Measurements from ENCODE around the gene RAPGEF5. TPM values are rescaled to one million over a fixed set of nuclear protein-coding genes. Genes with fewer than 3 reads are reported as not detected.

RAPGEF5 gene
- total RNA-seq, 1 experiment from 2014 or later, result 16.4 TPM

GRCh38 chr7:22197376-22197775 lies 159.6 kb downstream of the RAPGEF5 start:
- Histone ChIP-seq H3K27ac (no peak overlapping the region), H2AFZ (no peak overlapping the region), H3K9me3 (ENCODE audit: insufficient read depth, low read depth) (no peaks in the 10 kb centered on the region), H3K9me2 (ENCODE audit: insufficient read depth) (no peaks in the 10 kb centered on the region), H3K4me3 (no peak overlapping the region), H4K20me1 (ENCODE audit: insufficient read depth) (no peaks in the 10 kb centered on the region), H3K4me2 (no peak overlapping the region), H3K36me3 (ENCODE audit: low read depth) (no peaks in the 10 kb centered on the region), H3K27me3 (ENCODE audit: insufficient read depth, low read depth) (no peaks in the 10 kb centered on the region), H3K79me2 (ENCODE audit: low read depth) (no peaks in the 10 kb centered on the region), H3F3A (ENCODE audit: insufficient read depth, low read depth) (no peaks in the 10 kb centered on the region), H3K4me1 (replicated peaks; ENCODE audit: insufficient read depth) (no peaks in the 10 kb centered on the region)
- no TSS peak for BruUV-seq (replicated peaks)
- TF ChIP-seq CTCF (conservative IDR thresholded peaks at IDR 0.05) (no peak), EZH2 (IDR thresholded peaks at IDR 0.05; ENCODE audit: low read depth) (no peak)
- DNase-seq, result no peak
- ChIA-PET CTCF (no interaction called here), POLR2A (ENCODE audit: unreplicated experiment) (no interaction called here)
- intact Hi-C loops (cut with micrococcal nuclease; ENCODE audit: unreplicated experiment), result no loop called here

DNA sequence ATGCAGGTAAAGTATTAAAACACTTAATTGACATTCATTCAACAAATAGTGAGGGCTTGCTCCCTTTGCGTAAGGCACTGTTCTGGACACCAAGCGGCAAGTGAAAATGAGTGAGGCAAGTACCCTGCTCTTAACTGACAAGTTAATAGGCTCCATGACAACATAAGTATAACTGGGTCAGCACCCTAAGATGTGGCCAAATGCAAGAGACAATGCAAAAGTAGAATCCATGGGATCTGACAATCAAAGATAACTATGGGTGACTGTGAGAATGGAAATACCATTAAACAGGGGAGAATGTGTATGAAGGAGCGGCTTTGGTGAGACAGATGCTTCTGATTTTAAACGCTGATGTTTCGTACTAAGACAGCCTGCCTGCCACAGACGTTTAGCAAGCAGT lies 160.5 kb downstream of the RAPGEF5 start:
- 0 out of 2 replicates have a peak, but pooled peaks cover 4% of the 10 kb centered on the region for H3K36me3 ChIP-seq (ENCODE audit: low read depth)
- CTCF ChIA-PET, result no interaction called here
- TF ChIP-seq EZH2 (IDR thresholded peaks at IDR 0.05; ENCODE audit: low read depth) (no peak), CTCF (conservative IDR thresholded peaks at IDR 0.05) (no peak)
- no TSS peak for BruUV-seq (replicated peaks)
- H4K20me1 ChIP-seq (ENCODE audit: insufficient read depth), result no peaks in the 10 kb centered on the region
- POLR2A ChIA-PET (ENCODE audit: unreplicated experiment), result no interaction called here
- intact Hi-C loops (cut with micrococcal nuclease; ENCODE audit: unreplicated experiment), result no loop called here
- H3K27me3 ChIP-seq (ENCODE audit: insufficient read depth, low read depth), result no peaks in the 10 kb centered on the region
- DNase-seq, result no peak
- no peak overlapping the region for H2AFZ ChIP-seq
- no peak overlapping the region for H3K4me2 ChIP-seq
- H3K4me1 ChIP-seq (replicated peaks; ENCODE audit: insufficient read depth), result no peaks in the 10 kb centered on the region
- H3K79me2 ChIP-seq (ENCODE audit: low read depth), result no peaks in the 10 kb centered on the region
- H3K27ac ChIP-seq, result no peak overlapping the region
- no peak overlapping the region for H3K4me3 ChIP-seq
- no peaks in the 10 kb centered on the region for H3K9me2 ChIP-seq (ENCODE audit: insufficient read depth)
- H3K9me3 ChIP-seq (ENCODE audit: insufficient read depth, low read depth), result no peaks in the 10 kb centered on the region
- no peaks in the 10 kb centered on the region for H3F3A ChIP-seq (ENCODE audit: insufficient read depth, low read depth)

DNA sequence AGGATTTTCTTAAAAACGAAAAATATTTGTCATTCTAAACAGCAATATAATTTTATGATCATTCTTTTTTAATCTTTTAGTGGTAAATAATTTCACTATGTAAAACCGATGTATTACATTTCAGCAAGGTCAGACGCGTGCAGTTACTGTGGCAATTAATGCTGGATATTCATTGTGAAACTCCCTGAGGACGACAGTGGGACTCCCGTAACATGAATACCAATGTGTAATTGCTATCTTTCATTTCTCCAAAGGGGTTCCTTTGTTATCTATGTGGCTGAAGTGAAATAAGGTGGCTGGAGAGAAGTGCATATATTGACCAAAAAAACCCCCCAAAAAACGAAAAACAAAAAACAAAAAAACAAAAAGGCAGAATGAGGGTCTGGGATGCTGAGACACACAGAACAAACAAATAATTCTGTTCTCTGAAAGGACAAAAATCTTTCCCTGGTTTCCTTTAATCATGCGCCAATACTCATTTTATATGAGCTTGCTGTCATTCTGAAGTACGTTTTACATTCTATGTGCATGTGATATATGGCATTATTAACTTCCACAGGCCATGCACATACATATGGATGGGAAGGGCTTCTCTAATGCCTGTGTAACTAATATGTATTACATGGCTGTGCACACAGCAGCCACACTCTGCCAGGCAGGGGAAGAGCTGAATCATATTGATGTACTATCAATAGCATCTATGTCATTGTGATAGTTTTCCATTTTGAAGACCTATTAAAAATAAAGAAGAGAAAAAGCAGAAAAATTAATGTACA lies 161.4 kb downstream of the RAPGEF5 start:
- 0 out of 2 replicates have a peak, but pooled peaks cover 6% of the 10 kb centered on the region for H3K36me3 ChIP-seq (ENCODE audit: low read depth)
- intact Hi-C loops (cut with micrococcal nuclease; ENCODE audit: unreplicated experiment), result no loop called here
- no peaks in the 10 kb centered on the region for H3K79me2 ChIP-seq (ENCODE audit: low read depth)
- H2AFZ ChIP-seq, result no peak overlapping the region
- no peaks in the 10 kb centered on the region for H3K4me1 ChIP-seq (replicated peaks; ENCODE audit: insufficient read depth)
- H3K4me2 ChIP-seq, result no peak overlapping the region
- TF ChIP-seq EZH2 (IDR thresholded peaks at IDR 0.05; ENCODE audit: low read depth) (no peak), CTCF (conservative IDR thresholded peaks at IDR 0.05) (no peak)
- no peak overlapping the region for H3K4me3 ChIP-seq
- no peaks in the 10 kb centered on the region for H4K20me1 ChIP-seq (ENCODE audit: insufficient read depth)
- H3F3A ChIP-seq (ENCODE audit: insufficient read depth, low read depth), result no peaks in the 10 kb centered on the region
- ChIA-PET POLR2A (ENCODE audit: unreplicated experiment) (no interaction called here), CTCF (no interaction called here)
- DNase-seq, result no peak
- no peaks in the 10 kb centered on the region for H3K9me3 ChIP-seq (ENCODE audit: insufficient read depth, low read depth)
- no peak overlapping the region for H3K27ac ChIP-seq
- H3K9me2 ChIP-seq (ENCODE audit: insufficient read depth), result no peaks in the 10 kb centered on the region
- BruUV-seq (replicated peaks), result no TSS peak
- no peaks in the 10 kb centered on the region for H3K27me3 ChIP-seq (ENCODE audit: insufficient read depth, low read depth)
